ENCODE measurements around the gene PKP1.

Gene PKP1

GRCh38 chr1:201356236-201356635, 72.9 kb downstream of the PKP1 start:
- no peak for DNase-seq

- no peak for DNase-seq
Measured at GRCh38 chr1:201356701-201357100, 73.4 kb downstream of the PKP1 start.

- no peak for DNase-seq
Measured at GRCh38 chr1:201357211-201357610, 73.9 kb downstream of the PKP1 start.

- DNase-seq: no peak
Measured at GRCh38 chr1:201357636-201358348, 74.5 kb downstream of the PKP1 start.

GRCh38 chr1:201358596-201358995, 75.3 kb downstream of the PKP1 start:
- no peak for DNase-seq

- DNase-seq: no peak
Measured at GRCh38 chr1:201359031-201359872, 75.9 kb downstream of the PKP1 start.

GRCh38 chr1:201359873-201360210, 76.5 kb downstream of the PKP1 start:
- no peak for DNase-seq

GRCh38 chr1:201360486-201360885, 77.2 kb downstream of the PKP1 start:
- no peak for DNase-seq

- DNase-seq: no peak
Measured at GRCh38 chr1:201360901-201361651, 77.8 kb downstream of the PKP1 start.

- no peak for DNase-seq
Measured at GRCh38 chr1:201361652-201362504, 78.6 kb downstream of the PKP1 start.

- DNase-seq: no peak
Measured at GRCh38 chr1:201362906-201363305, 79.6 kb downstream of the PKP1 start.

- no peak for DNase-seq
Measured at GRCh38 chr1:201363467-201363866, 80.2 kb downstream of the PKP1 start.

GRCh38 chr1:201364808-201365105, 81.5 kb downstream of the PKP1 start:
- no peak for DNase-seq

GRCh38 chr1:201365251-201365650, 81.9 kb downstream of the PKP1 start:
- DNase-seq: no peak

- no peak for DNase-seq
Measured at GRCh38 chr1:201366696-201367095, 83.4 kb downstream of the PKP1 start.

GRCh38 chr1:201369209-201369608, 85.9 kb downstream of the PKP1 start:
- DNase-seq: no peak

GRCh38 chr1:201370500-201370899, 87.2 kb downstream of the PKP1 start:
- DNase-seq: no peak

- DNase-seq: no peak
Measured at GRCh38 chr1:201371276-201371675, 88.0 kb downstream of the PKP1 start.

- DNase-seq: no peak
Measured at GRCh38 chr1:201371792-201372191, 88.5 kb downstream of the PKP1 start.

- no peak for DNase-seq
Measured at GRCh38 chr1:201374364-201374763, 91.1 kb downstream of the PKP1 start.

GRCh38 chr1:201375169-201375568, 91.9 kb downstream of the PKP1 start:
- no peak for DNase-seq

- no peak for DNase-seq
Measured at GRCh38 chr1:201376107-201376463, 92.8 kb downstream of the PKP1 start.

Data from stimulated activated CD4-positive, alpha-beta T cell treated with anti-CD3 and anti-CD28 coated beads, Interleukin-12 subunit alpha, Interleukin-12 subunit beta, amount 100 ng/mL, for 4 hours (primary cell).